Measurements from ENCODE around the gene PRKCA.

The PRKCA gene

GRCh38 chr17:66405836-66406677 lies 103.6 kb downstream of the PRKCA start:
- DNase-seq (ENCODE audit: low read depth in 1 of 2, low spot score in 1 of 2), result peak in 1 of 2 experiments; percentile 16
- Histone ChIP-seq H3K27ac (replicated peaks) (no peak overlapping the region), H3K4me3 (replicated peaks; ENCODE audit: insufficient read depth, low read length) (no peak overlapping the region), H3K27me3 (ENCODE audit: insufficient read depth, poor library complexity, severe bottlenecking) (no peaks in the 10 kb centered on the region)
- TF ChIP-seq GABPA (IDR thresholded peaks at IDR 0.05; ENCODE audit: low read depth) (no peak), REST (IDR thresholded peaks at IDR 0.05; ENCODE audit: insufficient replicate concordance, low read depth) (no peak), CTCF (IDR thresholded peaks at IDR 0.05; ENCODE audit: insufficient read depth, low read length) (no peak), POLR2AphosphoS5 (IDR thresholded peaks at IDR 0.05; ENCODE audit: low read depth) (no peak), SPI1 (IDR thresholded peaks at IDR 0.05; ENCODE audit: borderline replicate concordance, low read depth) (no peak)

GRCh38 chr17:66406701-66407644 lies 104.6 kb downstream of the PRKCA start:
- TF ChIP-seq CTCF (IDR thresholded peaks at IDR 0.05; ENCODE audit: insufficient read depth, low read length) (no peak), GABPA (IDR thresholded peaks at IDR 0.05; ENCODE audit: low read depth) (no peak), REST (IDR thresholded peaks at IDR 0.05; ENCODE audit: insufficient replicate concordance, low read depth) (no peak), POLR2AphosphoS5 (IDR thresholded peaks at IDR 0.05; ENCODE audit: low read depth) (no peak), SPI1 (IDR thresholded peaks at IDR 0.05; ENCODE audit: borderline replicate concordance, low read depth) (no peak)
- H3K27ac ChIP-seq (replicated peaks), result no peak overlapping the region
- DNase-seq (ENCODE audit: low read depth in 1 of 2, low spot score in 1 of 2), result no peak
- H3K4me3 ChIP-seq (replicated peaks; ENCODE audit: insufficient read depth, low read length), result no peak overlapping the region
- no peaks in the 10 kb centered on the region for H3K27me3 ChIP-seq (ENCODE audit: insufficient read depth, poor library complexity, severe bottlenecking)

GRCh38 chr17:66407864-66408263 lies 105.5 kb downstream of the PRKCA start:
- DNase-seq (ENCODE audit: low read depth in 1 of 2, low spot score in 1 of 2), result no peak
- no peak for TF ChIP-seq REST (IDR thresholded peaks at IDR 0.05; ENCODE audit: insufficient replicate concordance, low read depth)
- TF ChIP-seq SPI1 (IDR thresholded peaks at IDR 0.05; ENCODE audit: borderline replicate concordance, low read depth), result no peak
- Histone ChIP-seq H3K27ac (replicated peaks) (no peak overlapping the region), H3K27me3 (ENCODE audit: insufficient read depth, poor library complexity, severe bottlenecking) (no peaks in the 10 kb centered on the region), H3K4me3 (replicated peaks; ENCODE audit: insufficient read depth, low read length) (no peak overlapping the region)

All from HL-60 (cell line).